Tongue (tissue), 2 donors: ENCODE data around the gene ATP2B2. TPM values are rescaled to one million over a fixed set of nuclear protein-coding genes. Genes with fewer than 3 reads are reported as not detected.

Source experiments
- DNase-seq: peaks from one replicate; pipeline ENCODE4 v3.0.0-alpha.2; 2015
- total RNA-seq: library from RNA; depleted of rRNA; stranded (reverse); fragments of >200 nt; gene quantifications from one replicate; pipeline ENCODE4 v1.2.3, GENCODE V29; 2014

Gene ATP2B2
- total RNA-seq, 1 donor from 2014 or later: 5.7 TPM

- DNase-seq: no peak
These were observed 105.2 kb downstream of the ATP2B2 start for GRCh38 chr3:10400050-10400748.

GRCh38 chr3:10399634-10400033, 105.8 kb downstream of the ATP2B2 start:
- DNase-seq: no peak

- no peak for DNase-seq
These were observed 107.0 kb downstream of the ATP2B2 start for GRCh38 chr3:10398341-10398740.

- no peak for DNase-seq
These were observed 107.5 kb downstream of the ATP2B2 start for GRCh38 chr3:10397879-10398278.

- no peak for DNase-seq
These were observed 108.5 kb downstream of the ATP2B2 start for GRCh38 chr3:10396931-10397330.

- DNase-seq: no peak
These were observed 109.3 kb downstream of the ATP2B2 start for GRCh38 chr3:10396083-10396482.

GRCh38 chr3:10395671-10396070, 109.7 kb downstream of the ATP2B2 start:
- no peak for DNase-seq

- DNase-seq: no peak
These were observed 110.2 kb downstream of the ATP2B2 start for GRCh38 chr3:10395196-10395595.

GRCh38 chr3:10394491-10395025, 110.8 kb downstream of the ATP2B2 start:
- no peak for DNase-seq

GRCh38 chr3:10393514-10393913, 111.9 kb downstream of the ATP2B2 start:
- no peak for DNase-seq

GRCh38 chr3:10392906-10393461, 112.4 kb downstream of the ATP2B2 start:
- DNase-seq: no peak

- DNase-seq: no peak
These were observed 113.1 kb downstream of the ATP2B2 start for GRCh38 chr3:10392244-10392643.

GRCh38 chr3:10391391-10391790, 114.0 kb downstream of the ATP2B2 start:
- DNase-seq: no peak

GRCh38 chr3:10390641-10391373, 114.6 kb downstream of the ATP2B2 start:
- no peak for DNase-seq

- no peak for DNase-seq
These were observed 115.4 kb downstream of the ATP2B2 start for GRCh38 chr3:10389995-10390394.

GRCh38 chr3:10389339-10389738, 116.0 kb downstream of the ATP2B2 start:
- no peak for DNase-seq

GRCh38 chr3:10387881-10388609, 117.3 kb downstream of the ATP2B2 start:
- no peak for DNase-seq

GRCh38 chr3:10386121-10386520, 119.3 kb downstream of the ATP2B2 start:
- DNase-seq: no peak

- no peak for DNase-seq
These were observed 120.6 kb downstream of the ATP2B2 start for GRCh38 chr3:10384541-10385360.

- DNase-seq: no peak
These were observed 121.5 kb downstream of the ATP2B2 start for GRCh38 chr3:10383850-10384248.
